HG03520 (cell line): ENCODE data around the gene PDXP.
"Not testable (repeated sequence)": the region's sequence is repeated elsewhere in the genome, so short reads cannot be mapped to it uniquely, and the experiment has no call there.

ENCODE experiments used
- ATAC-seq: cut with Tn5 transposase; IDR thresholded peaks from one replicate; pipeline ENCODE4 v1.9.1; 2021; ENCODE audit warnings: mild to moderate bottlenecking, moderate library complexity; ENCODE audit not compliant: unreplicated experiment

Gene PDXP

GRCh38 chr22:37696260-37696656, 37.7 kb downstream of the PDXP start:
- not testable (repeated sequence) for ATAC-seq

DNA sequence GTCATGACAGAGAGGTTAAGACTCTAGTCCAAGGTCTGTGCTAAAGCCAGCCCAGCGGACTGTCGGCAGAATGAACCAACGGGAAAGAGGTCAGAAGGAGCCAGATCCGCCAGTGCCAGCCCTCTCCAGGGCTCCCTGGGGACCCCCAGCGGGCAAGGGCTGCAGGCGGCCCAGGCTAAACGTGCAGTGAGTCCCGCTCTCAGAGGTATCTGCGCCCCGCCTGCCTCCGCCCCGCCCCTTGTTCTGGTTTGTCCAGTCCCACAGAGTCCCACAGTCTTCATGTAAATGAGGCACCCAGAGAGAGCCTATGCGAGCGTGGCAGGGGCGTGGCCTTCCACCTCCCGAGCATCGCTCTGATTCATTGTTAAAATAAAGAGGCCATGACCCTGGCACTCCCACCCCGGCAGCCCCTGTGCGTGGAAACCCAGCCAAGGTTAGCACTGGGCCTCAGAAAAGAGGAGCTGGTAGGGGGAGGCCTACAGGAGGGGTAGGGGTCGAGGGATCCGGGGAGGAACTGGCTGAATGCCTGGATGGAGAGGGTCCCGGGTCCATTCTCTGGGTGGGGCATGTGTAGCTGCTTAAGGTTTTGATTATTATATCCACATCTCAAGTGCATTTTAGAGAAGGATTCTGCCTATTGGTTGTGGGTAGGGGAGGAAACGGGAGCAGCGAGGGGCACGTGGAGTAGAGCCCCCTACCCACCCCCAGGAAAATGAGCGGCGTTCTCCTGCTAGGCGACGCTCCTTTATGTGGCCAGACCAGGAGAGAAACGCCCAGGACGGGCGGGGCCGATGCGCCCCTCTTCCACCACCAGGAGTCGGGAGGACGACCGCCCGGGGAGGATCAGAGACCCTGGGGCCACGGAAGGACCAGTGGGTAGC, 38.4 kb downstream of the PDXP start, which contains the start of gene TRIOBP:
Gene TRIOBP, plus strand, starts transcription at position 392 of the 881 bp plus-strand sequence. CDS start 4,318 bp downstream, outside the sequence.
- no peak for ATAC-seq

- ATAC-seq = no peak
Observed at GRCh38 chr22:37697538-37697835, 39.0 kb downstream of the PDXP start.

DNA sequence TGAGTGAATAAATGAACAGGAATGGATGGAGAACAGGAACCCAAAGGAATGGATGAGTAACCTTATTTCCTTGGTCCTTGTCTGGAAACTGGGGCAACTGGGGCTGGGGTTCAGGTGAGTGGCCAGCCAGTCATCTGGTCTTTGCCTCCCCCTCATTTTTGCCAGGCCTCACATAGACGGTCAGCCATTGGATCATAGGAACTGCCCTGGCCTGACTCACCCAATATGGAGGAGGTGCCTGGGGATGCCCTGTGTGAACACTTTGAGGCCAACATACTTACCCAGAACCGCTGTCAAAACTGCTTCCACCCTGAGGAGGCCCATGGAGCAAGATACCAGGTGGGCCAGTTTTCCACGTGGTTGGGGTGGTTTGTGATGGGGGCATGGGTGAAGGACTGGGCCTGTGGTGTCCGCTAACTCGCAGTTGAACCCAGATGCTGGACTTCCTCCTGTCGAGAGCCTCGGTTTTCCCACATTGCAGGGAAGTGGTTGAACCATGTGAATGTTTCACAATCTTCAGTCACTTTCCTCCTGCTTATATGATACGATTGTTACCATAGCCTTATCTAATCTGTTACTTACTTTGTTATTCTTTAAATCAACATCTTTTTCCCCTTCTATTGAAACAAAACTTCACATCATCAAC, 42.7 kb downstream of the PDXP start:
- no peak for ATAC-seq

DNA sequence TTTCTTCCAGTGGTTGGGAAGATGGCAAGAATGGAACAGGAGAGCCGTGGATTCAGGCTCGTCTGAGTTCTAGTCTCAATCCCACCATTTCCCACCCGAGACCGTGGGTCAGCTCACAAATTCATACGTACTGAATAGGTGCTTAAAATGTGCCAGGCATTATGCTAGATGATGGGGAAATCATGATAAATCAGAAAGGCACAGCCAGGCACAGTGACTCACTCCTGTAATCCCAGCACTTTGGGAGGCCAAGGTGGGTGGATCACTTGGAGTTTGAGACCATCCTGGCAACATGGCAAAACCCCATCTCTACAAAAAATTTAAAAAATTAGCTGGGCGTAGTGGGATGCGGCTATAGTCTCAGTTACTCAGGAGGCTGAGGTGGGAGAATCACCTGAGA, 45.4 kb downstream of the PDXP start:
- ATAC-seq = no peak

DNA sequence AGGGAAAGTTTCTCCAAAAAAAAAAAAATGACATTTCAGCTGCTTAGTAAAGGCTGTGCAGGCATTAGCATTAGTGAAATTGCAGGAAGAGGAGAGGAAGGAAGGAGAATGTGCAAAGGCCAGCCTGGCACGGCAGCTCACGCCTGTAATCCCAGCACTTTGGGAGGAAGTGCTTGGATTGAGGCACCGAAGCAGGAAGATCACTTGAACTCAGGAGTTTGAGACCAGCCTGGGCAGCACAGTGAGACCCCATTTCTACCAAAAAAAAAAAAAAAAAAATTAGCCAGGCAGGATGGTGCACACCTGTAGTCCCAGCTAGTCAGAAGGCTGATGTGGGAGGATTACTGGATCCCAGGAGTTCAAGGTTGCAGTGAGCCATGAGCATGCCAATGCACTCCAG, 46.1 kb downstream of the PDXP start:
- no peak for ATAC-seq

DNA sequence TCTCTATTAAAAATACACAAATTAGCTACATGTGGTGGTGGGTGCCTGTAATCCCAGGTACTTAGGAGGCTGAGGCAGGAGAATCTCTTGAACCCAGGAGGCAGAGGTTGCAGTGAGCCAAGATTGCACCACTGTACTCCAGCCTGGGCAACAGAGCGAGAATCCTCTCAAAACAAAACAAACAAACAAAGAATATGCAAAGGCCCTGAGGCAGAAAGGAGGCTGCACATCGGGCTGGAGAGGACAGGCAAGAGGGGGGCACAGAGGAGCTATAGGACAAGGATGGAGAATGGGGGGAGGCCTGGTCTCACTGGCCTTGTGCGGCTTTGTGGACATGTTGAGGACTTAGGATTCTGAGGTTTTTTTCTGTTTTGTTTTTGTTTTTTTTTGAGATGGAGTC, 46.7 kb downstream of the PDXP start:
- no peak for ATAC-seq

- no peak for ATAC-seq
Observed at GRCh38 chr22:37708580-37709444, 50.3 kb downstream of the PDXP start.

DNA sequence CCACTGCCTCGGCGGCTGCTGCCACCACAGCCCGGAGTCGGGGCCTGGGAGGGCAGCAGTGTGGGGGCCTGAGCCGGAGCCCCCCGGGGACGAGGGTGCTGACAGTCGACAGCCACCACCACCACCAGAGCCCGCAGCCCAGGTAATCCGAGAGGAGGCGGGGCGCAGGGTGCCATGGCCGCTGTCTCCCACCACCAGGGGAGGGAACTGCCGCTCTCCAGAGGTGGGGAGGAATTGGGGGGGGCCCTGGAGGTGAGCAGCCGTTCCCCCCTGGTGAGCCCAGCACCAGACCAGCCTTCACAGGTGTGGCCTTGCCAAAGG, 50.9 kb downstream of the PDXP start:
- ATAC-seq = no peak

- ATAC-seq = no peak
Observed at GRCh38 chr22:37710675-37711074, 52.2 kb downstream of the PDXP start.

DNA sequence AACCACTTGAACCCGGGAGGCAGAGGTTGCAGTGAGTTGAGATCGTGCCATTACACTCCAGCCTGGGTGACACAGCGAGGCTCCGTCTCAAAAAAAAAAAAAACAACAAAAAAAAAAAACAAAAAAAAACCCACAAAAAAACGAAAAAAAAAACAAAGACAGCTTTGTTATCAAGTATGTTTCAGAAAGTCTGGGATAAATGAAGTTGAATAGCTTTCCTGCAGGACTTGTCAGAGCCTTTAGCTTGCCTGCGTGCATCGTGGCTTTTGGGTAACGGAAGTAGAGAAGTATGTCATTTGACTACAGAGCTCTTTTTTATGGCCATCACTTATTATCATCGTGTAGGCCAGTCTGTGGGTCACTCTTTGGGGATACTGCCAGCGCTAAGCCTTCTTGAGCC, 53.0 kb downstream of the PDXP start:
- ATAC-seq = no peak

- ATAC-seq = no peak
Observed at GRCh38 chr22:37713761-37714160, 55.2 kb downstream of the PDXP start.

- ATAC-seq = no peak
Observed at GRCh38 chr22:37714634-37715033, 56.1 kb downstream of the PDXP start.

DNA sequence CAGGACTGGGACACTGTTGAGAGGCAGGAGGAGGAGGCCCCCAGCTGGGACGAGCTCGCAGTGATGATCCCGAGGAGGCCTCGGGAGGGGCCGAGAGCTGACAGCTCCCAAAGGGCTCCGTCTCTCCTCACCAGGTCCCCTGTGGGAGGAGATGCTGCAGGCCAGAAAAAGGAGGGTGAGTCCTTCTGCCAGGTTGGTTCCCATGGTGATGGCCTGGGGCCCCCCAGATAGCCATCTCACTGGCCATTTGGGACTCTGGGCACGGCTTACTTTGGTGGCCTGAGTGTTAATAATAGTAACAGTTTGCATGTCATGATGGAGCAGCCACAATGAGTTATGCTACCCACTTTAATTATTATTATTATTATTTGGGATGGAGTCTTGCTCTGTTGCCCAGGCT, 57.2 kb downstream of the PDXP start:
- no peak for ATAC-seq
